ENCODE measurements around the gene PCDH1.
"Not testable (repeated sequence)": the region's sequence is repeated elsewhere in the genome, so short reads cannot be mapped to it uniquely, and the experiment has no call there.

Gene PCDH1

DNA sequence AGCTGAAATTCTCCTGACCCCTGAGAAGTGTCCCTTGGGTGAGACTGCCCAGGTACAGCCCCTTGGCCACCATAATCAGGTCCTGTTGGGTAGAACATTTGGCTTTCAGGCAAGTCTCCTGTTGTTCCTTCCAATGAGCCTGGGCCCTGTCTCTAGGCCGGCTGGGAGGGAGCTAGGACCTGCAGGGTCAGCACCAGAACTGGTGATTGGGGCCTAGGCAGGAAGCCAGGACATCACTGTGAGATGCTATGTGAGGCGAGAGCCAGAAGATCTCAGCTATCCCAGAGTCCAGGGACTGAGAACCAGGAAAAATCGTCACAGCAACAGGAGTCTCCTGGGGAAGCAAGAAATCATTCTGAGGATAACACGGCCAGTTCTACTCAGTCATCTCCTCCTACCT is 51.5 kb downstream of the PCDH1 start:
- FAIRE-seq = no peak

DNA sequence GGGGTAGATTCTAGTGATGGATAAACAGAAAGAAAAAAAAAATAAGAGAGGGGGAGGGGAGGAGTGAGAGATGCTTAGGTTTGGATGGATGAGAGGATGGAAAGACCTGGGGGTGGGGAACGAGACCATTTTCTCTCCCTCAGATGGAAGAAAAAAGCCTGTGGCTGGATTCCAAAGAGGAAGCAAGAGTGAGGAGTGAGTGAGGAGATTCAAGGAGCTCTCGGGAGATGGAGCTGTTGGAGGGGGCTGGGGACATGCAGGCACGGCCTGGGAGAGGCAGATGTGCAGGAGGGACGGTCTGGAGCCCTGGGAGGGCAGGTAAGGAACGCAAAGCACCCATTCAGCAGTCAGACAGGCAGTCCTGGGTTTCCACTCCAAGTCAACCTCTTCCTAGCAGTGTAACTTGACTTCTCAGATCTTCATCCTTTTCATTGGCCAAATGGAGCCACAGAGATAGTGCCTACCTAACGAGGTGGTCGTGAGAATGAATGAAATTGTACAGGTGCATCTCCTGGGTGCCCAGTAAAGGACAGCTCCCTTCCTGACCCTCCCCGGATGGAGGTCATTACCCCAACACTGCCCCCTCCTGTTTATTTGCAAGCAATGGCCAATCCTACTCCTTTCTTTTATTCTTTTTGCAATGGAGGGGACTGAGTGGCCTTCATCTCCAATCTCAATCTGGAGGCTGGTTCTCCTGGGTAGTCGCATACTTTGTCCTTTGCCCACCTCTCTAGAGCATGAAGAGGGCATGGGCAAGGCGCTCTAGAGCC is 52.2 kb downstream of the PCDH1 start:
- FAIRE-seq = no peak

GRCh38 chr5:141825241-141825671 is 53.0 kb downstream of the PCDH1 start:
- FAIRE-seq = no peak

GRCh38 chr5:141824717-141825116 is 53.5 kb downstream of the PCDH1 start:
- no peak for FAIRE-seq

GRCh38 chr5:141823056-141823455 is 55.2 kb downstream of the PCDH1 start:
- FAIRE-seq = no peak

GRCh38 chr5:141822144-141822543 is 56.1 kb downstream of the PCDH1 start:
- no peak for FAIRE-seq

DNA sequence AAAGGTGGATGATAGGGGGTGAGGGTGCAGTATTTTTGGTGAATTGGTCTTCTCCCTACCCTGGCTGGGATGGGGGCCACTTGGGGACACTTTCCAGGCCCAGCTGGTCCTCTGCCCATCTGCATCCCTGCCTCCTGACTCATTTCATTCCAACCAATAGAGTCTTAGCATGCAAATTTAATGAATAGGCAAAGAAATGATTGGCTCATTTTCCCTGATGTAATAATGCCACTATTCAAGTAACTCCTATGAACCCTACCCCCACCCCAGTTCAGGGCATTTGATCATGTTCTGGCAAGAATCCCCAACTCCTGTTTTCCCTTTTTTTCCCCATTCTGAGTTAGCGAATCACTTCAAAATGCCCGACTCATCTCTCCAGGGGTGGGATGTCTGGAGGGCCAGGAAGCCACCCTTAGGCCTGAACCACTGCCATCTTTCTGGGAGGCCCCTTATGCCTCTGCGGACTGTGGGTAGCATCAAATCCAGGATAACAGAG is 56.7 kb downstream of the PCDH1 start:
- FAIRE-seq = no peak

GRCh38 chr5:141820686-141821085 is 57.5 kb downstream of the PCDH1 start:
- FAIRE-seq = not testable (repeated sequence)

DNA sequence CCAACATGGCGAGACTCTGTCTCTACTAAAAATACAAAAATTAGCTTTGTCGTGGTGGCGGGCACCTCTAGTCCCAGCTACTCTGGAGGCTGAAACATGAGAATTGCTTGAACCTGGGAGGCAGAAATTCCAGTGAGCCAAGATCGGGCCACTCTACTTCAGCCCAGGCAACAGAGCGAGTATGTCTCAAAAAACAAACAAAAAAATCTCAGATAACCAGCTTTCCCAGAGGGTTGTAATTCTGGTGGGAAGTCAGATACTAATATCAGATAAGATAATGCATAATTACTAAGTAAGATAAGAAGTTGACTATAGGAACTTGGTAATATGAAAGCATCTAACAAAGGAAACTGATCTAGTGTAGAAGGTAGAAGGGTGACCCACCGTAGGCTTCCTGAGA is 60.6 kb downstream of the PCDH1 start:
- FAIRE-seq = no peak

- FAIRE-seq = no peak
Observed at GRCh38 chr5:141816598-141817399, 61.4 kb downstream of the PCDH1 start.

DNA sequence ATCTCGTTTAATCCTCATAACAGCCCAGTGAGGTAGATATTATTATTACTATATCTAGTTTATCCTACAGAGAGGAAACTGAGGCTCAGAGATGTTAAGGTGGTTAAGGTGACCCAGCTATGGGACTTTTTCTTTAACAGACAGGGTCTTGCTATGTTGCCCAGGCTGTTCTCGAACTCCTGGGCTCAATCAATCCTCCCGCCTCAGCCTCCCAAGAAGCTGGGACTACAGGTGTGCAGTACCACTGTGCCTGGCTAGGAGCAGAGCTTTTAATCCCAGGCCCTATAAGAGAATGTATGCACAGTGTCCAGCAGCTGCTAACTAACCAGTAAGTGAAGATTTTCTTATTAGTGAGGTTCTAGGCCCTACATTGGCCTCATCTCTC is 62.4 kb downstream of the PCDH1 start:
- no peak for FAIRE-seq

- FAIRE-seq = no peak
Observed at GRCh38 chr5:141815051-141815795, 63.0 kb downstream of the PCDH1 start.

GRCh38 chr5:141814064-141814964 is 63.9 kb downstream of the PCDH1 start:
- no peak for FAIRE-seq

- FAIRE-seq = no peak
Observed at GRCh38 chr5:141812512-141812911, 65.7 kb downstream of the PCDH1 start.

DNA sequence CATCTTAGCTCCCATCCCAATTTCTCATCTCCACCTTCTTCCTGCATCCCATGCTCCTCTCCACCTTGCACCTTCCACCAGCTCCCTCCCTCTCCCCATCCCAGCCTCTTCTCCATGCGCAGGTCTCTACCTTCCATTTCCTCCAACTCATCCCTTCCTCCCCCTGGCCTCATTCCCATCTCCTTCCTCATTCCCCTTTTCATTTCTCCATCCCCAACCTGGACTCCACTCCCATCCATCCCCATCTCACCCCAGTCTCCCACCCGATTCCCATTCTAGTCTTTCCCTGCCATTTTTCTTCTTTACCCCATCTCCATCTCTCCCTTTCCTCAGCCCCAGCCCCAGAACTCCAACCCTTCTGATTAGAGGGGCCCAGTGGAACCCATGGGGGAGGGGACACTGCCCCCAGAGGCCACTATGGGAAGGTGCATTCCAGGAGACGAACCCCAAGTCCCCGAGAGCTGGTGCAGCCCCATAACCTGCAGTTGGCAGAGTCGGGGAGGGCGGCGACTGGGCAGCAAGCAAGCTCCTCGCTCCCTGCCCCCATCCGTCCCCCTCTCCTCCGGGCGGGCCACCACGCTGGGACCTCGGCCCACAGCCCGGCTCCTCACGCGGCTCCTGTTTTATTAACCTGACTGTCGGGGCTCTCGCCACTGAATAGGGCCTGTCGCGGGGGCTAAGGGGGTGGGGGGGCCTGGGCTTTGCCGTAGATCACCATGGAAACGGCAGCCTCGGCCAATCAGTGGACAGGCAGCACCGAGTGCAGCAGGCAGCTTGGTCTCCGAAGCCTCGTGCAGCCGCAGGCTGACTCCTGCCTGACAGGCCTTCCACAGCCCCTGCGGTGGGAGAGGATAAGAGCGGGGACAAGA is 66.7 kb downstream of the PCDH1 start:
- FAIRE-seq = no peak

- FAIRE-seq = no peak
Observed at GRCh38 chr5:141810702-141811101, 67.5 kb downstream of the PCDH1 start.

- FAIRE-seq = no peak
Observed at GRCh38 chr5:141809380-141810096, 68.7 kb downstream of the PCDH1 start.

- FAIRE-seq = no peak
Observed at GRCh38 chr5:141808857-141809256, 69.4 kb downstream of the PCDH1 start.

- FAIRE-seq = no peak
Observed at GRCh38 chr5:141807732-141808131, 70.5 kb downstream of the PCDH1 start.

- no peak for FAIRE-seq
Observed at GRCh38 chr5:141807329-141807728, 70.9 kb downstream of the PCDH1 start.
